PC-3 (cell line): Measurements from ENCODE around the gene IL16. TPM values are rescaled to one million over a fixed set of nuclear protein-coding genes. Genes with fewer than 3 reads are reported as not detected.
"Not testable (repeated sequence)": the region's sequence is repeated elsewhere in the genome, so short reads cannot be mapped to it uniquely, and the experiment has no call there.

Source experiments
- ATAC-seq: fragments of 200-7000 bp; cut with Tn5 transposase; 2 replicates; pipeline ENCODE4 v1.9.1; 2020; ENCODE audit warnings: mild to moderate bottlenecking, moderate library complexity
- BruUV-seq: library from RNA; stranded (reverse); fragments of 400-500 nt; replicated peaks from 2 replicates; lab custom pipeline; 2021; lab: Mats Ljungman, UMichigan
- CTCF ChIA-PET: fragments of 300-600 bp; sonication (Branson Sonifier 250); formaldehyde crosslinking; loops from one replicate; lab custom pipeline; 2022; ENCODE audit warnings: antibody characterized with exemption; lab: Charles Lee
- POLR2A ChIA-PET: fragments of 300-600 bp; sonication (Branson Sonifier 250); formaldehyde crosslinking; loops from one replicate; lab custom pipeline; 2022; ENCODE audit warnings: antibody characterized with exemption; ENCODE audit not compliant: unreplicated experiment; lab: Charles Lee
- DNase-seq: peaks from one replicate; pipeline ENCODE4 v3.0.0-alpha.2; 2015
- H2AFZ ChIP-seq: fragments of 300-600 bp; sonication (generic); 2 replicates; pipeline ENCODE4 v1.6.0; 2016; ENCODE audit warnings: antibody characterized with exemption, low read length
- H3F3A ChIP-seq: fragments of 300-600 bp; sonication (generic); one replicate; pipeline ENCODE4 v1.6.0; 2017; ENCODE audit warnings: antibody characterized with exemption, low read length, control low read depth, mild to moderate bottlenecking; ENCODE audit not compliant: unreplicated experiment
- H3K27ac ChIP-seq: fragments of 300-600 bp; sonication (generic); 2 replicates; pipeline ENCODE4 v1.5.1; 2016; ENCODE audit warnings: mild to moderate bottlenecking, low read length
- H3K27me3 ChIP-seq: fragments of 300-600 bp; sonication (generic); 2 replicates; pipeline ENCODE4 v1.6.1; 2016; ENCODE audit warnings: low read length, mixed read lengths
- H3K36me3 ChIP-seq: fragments of 300-600 bp; sonication (generic); 2 replicates; pipeline ENCODE4 v1.6.1; 2016; ENCODE audit warnings: low read depth, mixed run types, low read length, mixed read lengths
- H3K4me1 ChIP-seq: fragments of 300-600 bp; sonication (generic); 2 replicates; pipeline ENCODE4 v1.5.1; 2016; ENCODE audit warnings: low read length; ENCODE audit not compliant: insufficient read depth
- H3K4me2 ChIP-seq: fragments of 300-600 bp; sonication (generic); 2 replicates; pipeline ENCODE4 v1.6.0; 2016; ENCODE audit warnings: low read length
- H3K4me3 ChIP-seq: fragments of 300-600 bp; sonication (generic); 2 replicates; pipeline ENCODE4 v1.5.1; 2016; ENCODE audit warnings: mild to moderate bottlenecking, low read length, mixed read lengths
- H3K79me2 ChIP-seq: fragments of 300-600 bp; sonication (generic); 2 replicates; pipeline ENCODE4 v1.6.1; 2017; ENCODE audit warnings: low read length, mixed read lengths
- H3K9ac ChIP-seq: fragments of 300-600 bp; sonication (generic); 2 replicates; pipeline ENCODE4 v1.6.0; 2016; ENCODE audit warnings: mild to moderate bottlenecking, low read length
- H3K9me2 ChIP-seq: fragments of 300-600 bp; sonication (generic); replicated peaks from 2 replicates; pipeline ENCODE4 v1.6.1; 2016; ENCODE audit warnings: mixed run types, low read length, mixed read lengths
- H3K9me3 ChIP-seq: fragments of 300-600 bp; sonication (generic); 2 replicates; pipeline ENCODE4 v1.6.1; 2016; ENCODE audit warnings: low read length, mixed read lengths
- H4K20me1 ChIP-seq: fragments of 300-600 bp; sonication (generic); 2 replicates; pipeline ENCODE4 v1.6.1; 2016; ENCODE audit warnings: low read length, mixed read lengths
- EZH2 ChIP-seq: fragments of 300-600 bp; sonication (generic); IDR thresholded peaks from one replicate; pipeline ENCODE4 v1.6.1; 2017; ENCODE audit warnings: antibody characterized with exemption, mild to moderate bottlenecking, low read length; ENCODE audit not compliant: unreplicated experiment
- EZH2phosphoT487 ChIP-seq: fragments of 300-600 bp; sonication (generic); IDR thresholded peaks from 2 replicates; pipeline ENCODE4 v1.6.1; 2018; ENCODE audit warnings: mild to moderate bottlenecking, antibody characterized with exemption, low read length, borderline replicate concordance
- intact Hi-C: fragments of 100-400 bp; cut with micrococcal nuclease; formaldehyde crosslinking; loops from 2 replicates; pipeline ENCODE4 v1.9.0; 2023
- total RNA-seq: library from RNA; depleted of rRNA; stranded (reverse); fragments of >200 nt; gene quantifications from 2 replicates; pipeline ENCODE4 v1.2.3, GENCODE V29; 2014
- TF ChIP-seq, protein P1 (sequence below): fragments of 300-600 bp; sonication (generic); conservative IDR thresholded peaks from 2 replicates; pipeline ENCODE4 v1.5.1; 2017; ENCODE audit warnings: antibody characterized with exemption, low read depth, mild to moderate bottlenecking, low read length

The IL16 gene
- total RNA-seq, 1 experiment from 2014 or later: 0.04 TPM

DNA sequence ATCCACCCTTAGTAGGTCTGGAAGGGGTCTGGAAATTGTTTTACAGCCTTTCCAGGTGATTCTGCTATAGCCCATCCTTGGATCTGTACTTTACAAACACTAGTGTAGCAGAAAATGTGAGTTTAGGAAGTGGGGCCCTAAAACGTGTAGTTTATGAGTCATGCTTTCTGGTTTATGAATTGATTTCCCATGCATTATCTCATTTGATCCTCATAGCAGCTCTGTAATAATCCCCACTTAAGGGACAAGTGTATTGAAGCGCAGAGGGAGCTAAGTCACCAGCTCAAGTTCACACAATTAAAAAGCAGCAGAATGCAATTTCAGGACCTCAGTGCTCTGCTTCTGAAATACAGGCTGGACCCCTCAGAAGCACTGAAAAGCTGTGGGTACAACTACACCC lies 149.9 kb downstream of the IL16 start:
- ATAC-seq: no peak
- H3K9me3 ChIP-seq: no peaks in the 10 kb centered on the region
- no peaks in the 10 kb centered on the region for H3K27me3 ChIP-seq
- H4K20me1 ChIP-seq: no peaks in the 10 kb centered on the region
- CTCF ChIA-PET: no interaction called here
- H3K4me3 ChIP-seq: no peak overlapping the region
- POLR2A ChIA-PET: no interaction called here
- no peaks in the 10 kb centered on the region for H3K9me2 ChIP-seq
- H3K36me3 ChIP-seq: no peaks in the 10 kb centered on the region
- H3F3A ChIP-seq: no peaks in the 10 kb centered on the region
- H3K27ac ChIP-seq: no peak overlapping the region
- TF ChIP-seq, protein P1, sequence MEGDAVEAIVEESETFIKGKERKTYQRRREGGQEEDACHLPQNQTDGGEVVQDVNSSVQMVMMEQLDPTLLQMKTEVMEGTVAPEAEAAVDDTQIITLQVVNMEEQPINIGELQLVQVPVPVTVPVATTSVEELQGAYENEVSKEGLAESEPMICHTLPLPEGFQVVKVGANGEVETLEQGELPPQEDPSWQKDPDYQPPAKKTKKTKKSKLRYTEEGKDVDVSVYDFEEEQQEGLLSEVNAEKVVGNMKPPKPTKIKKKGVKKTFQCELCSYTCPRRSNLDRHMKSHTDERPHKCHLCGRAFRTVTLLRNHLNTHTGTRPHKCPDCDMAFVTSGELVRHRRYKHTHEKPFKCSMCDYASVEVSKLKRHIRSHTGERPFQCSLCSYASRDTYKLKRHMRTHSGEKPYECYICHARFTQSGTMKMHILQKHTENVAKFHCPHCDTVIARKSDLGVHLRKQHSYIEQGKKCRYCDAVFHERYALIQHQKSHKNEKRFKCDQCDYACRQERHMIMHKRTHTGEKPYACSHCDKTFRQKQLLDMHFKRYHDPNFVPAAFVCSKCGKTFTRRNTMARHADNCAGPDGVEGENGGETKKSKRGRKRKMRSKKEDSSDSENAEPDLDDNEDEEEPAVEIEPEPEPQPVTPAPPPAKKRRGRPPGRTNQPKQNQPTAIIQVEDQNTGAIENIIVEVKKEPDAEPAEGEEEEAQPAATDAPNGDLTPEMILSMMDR: no peak
- TF ChIP-seq EZH2phosphoT487 (no peak), EZH2 (no peak)
- H3K79me2 ChIP-seq: no peaks in the 10 kb centered on the region
- H3K4me2 ChIP-seq: no peak overlapping the region
- H2AFZ ChIP-seq: no peak overlapping the region
- no peak overlapping the region for H3K9ac ChIP-seq
- no peaks in the 10 kb centered on the region for H3K4me1 ChIP-seq
- intact Hi-C loops: no loop called here
- BruUV-seq: no TSS peak
- no peak for DNase-seq

GRCh38 chr15:81347910-81348309 lies 151.2 kb downstream of the IL16 start:
- H3K4me1 ChIP-seq: no peaks in the 10 kb centered on the region
- no peaks in the 10 kb centered on the region for H3K9me3 ChIP-seq
- H3K4me3 ChIP-seq: no peak overlapping the region
- H3K9ac ChIP-seq: no peak overlapping the region
- POLR2A ChIA-PET: no interaction called here
- H3K27me3 ChIP-seq: no peaks in the 10 kb centered on the region
- intact Hi-C loops: no loop called here
- no peak for DNase-seq
- H2AFZ ChIP-seq: no peak overlapping the region
- TF ChIP-seq, protein P1: no peak
- TF ChIP-seq EZH2: no peak
- TF ChIP-seq EZH2phosphoT487: no peak
- H3F3A ChIP-seq: no peaks in the 10 kb centered on the region
- no peaks in the 10 kb centered on the region for H4K20me1 ChIP-seq
- CTCF ChIA-PET: no interaction called here
- no peak overlapping the region for H3K27ac ChIP-seq
- H3K36me3 ChIP-seq: no peaks in the 10 kb centered on the region
- BruUV-seq: no TSS peak
- H3K79me2 ChIP-seq: no peaks in the 10 kb centered on the region
- no peak for ATAC-seq
- no peak overlapping the region for H3K4me2 ChIP-seq
- H3K9me2 ChIP-seq: no peaks in the 10 kb centered on the region

DNA sequence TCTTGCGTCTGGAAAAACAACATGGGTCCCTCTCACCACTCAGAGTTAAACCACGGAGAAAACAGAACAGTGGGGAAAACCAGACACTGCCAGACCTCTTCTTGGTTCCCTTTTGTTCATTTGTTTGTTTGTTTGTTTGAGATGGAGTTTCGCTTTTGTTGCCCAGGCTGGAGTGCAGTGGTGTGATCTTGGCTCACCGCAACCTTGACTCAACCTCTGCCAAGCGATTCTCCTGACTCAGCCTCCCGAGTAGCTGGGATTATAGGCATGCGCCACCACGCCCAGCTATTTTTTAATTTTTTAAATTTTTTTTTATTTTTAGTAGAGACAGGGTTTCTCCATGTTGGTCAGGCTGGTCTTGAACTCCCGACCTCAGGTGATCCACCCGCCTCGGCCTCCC lies 152.0 kb downstream of the IL16 start:
- H3K27me3 ChIP-seq, CTCF ChIA-PET, ATAC-seq, H3K9me2 ChIP-seq, H3K4me3 ChIP-seq, H3K9ac ChIP-seq, H3K4me1 ChIP-seq, H3F3A ChIP-seq, DNase-seq, H3K27ac ChIP-seq, H3K9me3 ChIP-seq, H3K36me3 ChIP-seq, H3K79me2 ChIP-seq, H3K4me2 ChIP-seq, intact Hi-C loops, H4K20me1 ChIP-seq, BruUV-seq, H2AFZ ChIP-seq: not testable (repeated sequence)
- POLR2A ChIA-PET: interaction anchor here (0.5 kb wide), 1 partner anchor 41 kb away, joined by 3 read pairs; no protein-coding TSS in a partner anchor
